ENCODE results near the gene CDX2. TPM values are rescaled to one million over a fixed set of nuclear protein-coding genes. Genes with fewer than 3 reads are reported as not detected.
"Not testable (repeated sequence)": the region's sequence is repeated elsewhere in the genome, so short reads cannot be mapped to it uniquely, and the experiment has no call there.

The CDX2 gene
- total and polyA plus RNA-seq, 2 experiments from 2014 or later, result 34.6 to 60.6 TPM

GRCh38 chr13:27964741-27965323, 4.3 kb downstream of the CDX2 start:
- peak overlapping the region; percentile 58 for H3K4me3 ChIP-seq
- H3K79me2 ChIP-seq, result peaks cover 58% of the 10 kb centered on the region
- H4K20me1 ChIP-seq (ENCODE audit: insufficient read depth, poor library complexity, severe bottlenecking), result peaks cover 6% of the 10 kb centered on the region
- DNase-seq (ENCODE audit: low spot score), result no peak
- H3K36me3 ChIP-seq (replicated peaks; ENCODE audit: insufficient read depth, low read depth), result no peaks in the 10 kb centered on the region
- no peaks in the 10 kb centered on the region for H3K9me2 ChIP-seq (replicated peaks; ENCODE audit: insufficient read depth)
- H3K4me2 ChIP-seq, result peak overlapping the region; percentile 92
- peaks cover 74% of the 10 kb centered on the region for H3K27me3 ChIP-seq
- H2AFZ ChIP-seq, result no peak overlapping the region
- peak overlapping the region; percentile 98 for H3K27ac ChIP-seq
- TF ChIP-seq EZH2 (IDR thresholded peaks at IDR 0.05; ENCODE audit: borderline replicate concordance) (no peak), CTCF (IDR thresholded peaks at IDR 0.05; ENCODE audit: poor library complexity) (no peak), EZH2phosphoT487 (IDR thresholded peaks at IDR 0.05; ENCODE audit: low read depth, severe bottlenecking, unreplicated experiment) (no peak)
- peaks cover 44% of the 10 kb centered on the region for H3K4me1 ChIP-seq (ENCODE audit: insufficient read depth)
- H3K9me3 ChIP-seq (ENCODE audit: low read depth), result no peaks in the 10 kb centered on the region
- WGBS (ENCODE audit: low lambda C conversion rate, missing lambda C conversion rate), result 42% methylated on average over 15 of the region's 15 CpGs

GRCh38 chr13:27964206-27964605, 4.9 kb downstream of the CDX2 start:
- H3K9me2 ChIP-seq (replicated peaks; ENCODE audit: insufficient read depth); H3K36me3 ChIP-seq (replicated peaks; ENCODE audit: insufficient read depth, low read depth); H3K4me3 ChIP-seq; H2AFZ ChIP-seq; H3K9me3 ChIP-seq (ENCODE audit: low read depth); H4K20me1 ChIP-seq (ENCODE audit: insufficient read depth, poor library complexity, severe bottlenecking); DNase-seq (ENCODE audit: low spot score): not testable (repeated sequence)
- H3K4me1 ChIP-seq (ENCODE audit: insufficient read depth), result peaks cover 47% of the 10 kb centered on the region
- peaks cover 58% of the 10 kb centered on the region for H3K79me2 ChIP-seq
- peak overlapping the region; percentile 98 for H3K27ac ChIP-seq
- peak overlapping the region; percentile 92 for H3K4me2 ChIP-seq
- 58% methylated on average over 13 of the region's 13 CpGs for WGBS (ENCODE audit: low lambda C conversion rate, missing lambda C conversion rate)
- H3K27me3 ChIP-seq, result peaks cover 68% of the 10 kb centered on the region

DNA sequence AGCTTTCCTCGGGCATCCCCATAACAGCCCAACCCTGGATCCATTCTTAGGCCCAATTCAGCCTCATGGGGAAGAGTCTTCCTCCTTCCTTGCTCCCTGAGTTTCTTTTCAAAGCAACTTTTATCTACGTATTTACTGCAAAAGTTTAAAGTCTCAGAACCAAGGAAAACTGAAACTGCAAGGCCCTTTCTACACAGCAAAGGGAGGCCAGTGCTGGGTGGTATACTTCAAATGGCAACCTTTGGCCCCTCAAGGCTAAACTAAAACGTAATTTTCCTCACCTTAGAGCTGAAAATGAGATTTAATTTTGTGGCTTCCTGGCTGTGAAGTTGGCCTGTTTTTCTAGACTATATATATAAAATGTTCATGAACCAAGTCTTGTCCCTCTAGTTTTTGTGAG, 5.6 kb downstream of the CDX2 start:
- H3K79me2 ChIP-seq, result peaks cover 58% of the 10 kb centered on the region
- DNase-seq (ENCODE audit: low spot score), result peak; percentile 8

More for the DNA sequence above, 5.6 kb downstream of the CDX2 start:
- Histone ChIP-seq H3K27me3 (peaks cover 68% of the 10 kb centered on the region), H2AFZ (no peak overlapping the region), H3K4me3 (no peak overlapping the region), H3K4me2 (peak overlapping the region; percentile 92), H3K27ac (peak overlapping the region; percentile 98), H3K9me2 (replicated peaks; ENCODE audit: insufficient read depth) (no peaks in the 10 kb centered on the region), H4K20me1 (ENCODE audit: insufficient read depth, poor library complexity, severe bottlenecking) (peaks cover 6% of the 10 kb centered on the region), H3K9me3 (ENCODE audit: low read depth) (no peaks in the 10 kb centered on the region), H3K36me3 (replicated peaks; ENCODE audit: insufficient read depth, low read depth) (no peaks in the 10 kb centered on the region), H3K4me1 (ENCODE audit: insufficient read depth) (peaks cover 47% of the 10 kb centered on the region)
- TF ChIP-seq CTCF (IDR thresholded peaks at IDR 0.05; ENCODE audit: poor library complexity), result no peak
- no peak for TF ChIP-seq EZH2 (IDR thresholded peaks at IDR 0.05; ENCODE audit: borderline replicate concordance)
- TF ChIP-seq EZH2phosphoT487 (IDR thresholded peaks at IDR 0.05; ENCODE audit: low read depth, severe bottlenecking, unreplicated experiment), result no peak
- 64% methylated on average over 3 of the region's 3 CpGs for WGBS (ENCODE audit: low lambda C conversion rate, missing lambda C conversion rate)
